Ascending aorta (tissue), 2 donors: ENCODE results near the gene RANBP2. TPM values are rescaled to one million over a fixed set of nuclear protein-coding genes. Genes with fewer than 3 reads are reported as not detected.
"Not testable (repeated sequence)": the region's sequence is repeated elsewhere in the genome, so short reads cannot be mapped to it uniquely, and the experiment has no call there.

Experiments
- DNase-seq, 2 donors: peaks; one replicate each; pipeline ENCODE4 v3.0.0-alpha.2; 2019; ENCODE audit warnings: low spot score in 2 of 2
- H3K27ac ChIP-seq, 2 donors: fragments of 200-600 bp; sonication (generic); one replicate each; pipeline ENCODE4 v1.5.1; 2016 to 2017; ENCODE audit warnings: mild to moderate bottlenecking in 1 of 2
- H3K27me3 ChIP-seq: fragments of 200-600 bp; sonication (generic); one replicate; pipeline ENCODE4 v1.5.1; 2017
- H3K36me3 ChIP-seq, 2 donors: fragments of 200-600 bp; sonication (generic); one replicate each; pipeline ENCODE4 v1.5.1; 2016
- H3K4me1 ChIP-seq, 2 donors: fragments of 200-600 bp; sonication (generic); one replicate each; pipeline ENCODE4 v1.5.1; 2016 to 2017; ENCODE audit warnings: mild to moderate bottlenecking in 1 of 2
- H3K4me3 ChIP-seq, 2 donors: fragments of 200-600 bp; sonication (generic); one replicate each; pipeline ENCODE4 v1.5.1; 2016 to 2017; ENCODE audit warnings: mild to moderate bottlenecking in 1 of 2
- H3K9me3 ChIP-seq, 2 donors: fragments of 200-600 bp; sonication (generic); one replicate each; pipeline ENCODE4 v1.5.1; 2016
- CTCF ChIP-seq, 3 experiments: fragments of 200-600 bp in 2 of 3; fragments of 450-650 bp in 1 of 3; sonication (generic) in 2 of 3; IDR thresholded peaks; one replicate each; pipeline ENCODE4 v1.5.1; 2016 to 2019; ENCODE audit warnings: antibody characterized with exemption in 3 of 3, mild to moderate bottlenecking in 1 of 3, moderate library complexity in 1 of 3
- intact Hi-C: fragments of 100-400 bp; cut with DNase I; formaldehyde crosslinking; loops from one replicate; pipeline ENCODE4 v1.15.1; 2023
- total RNA-seq: library from RNA; depleted of rRNA; stranded (reverse); fragments of >200 nt; gene quantifications from one replicate; pipeline ENCODE4 v1.1.0, GENCODE V29; 2016

The RANBP2 gene
- total RNA-seq, 1 donor from 2014 or later: 15.5 TPM

GRCh38 chr2:108690001-108690400, 29.3 kb upstream of the RANBP2 start:
- peaks cover 0 to 13% of the 10 kb centered on the region in 2 donors for H3K36me3 ChIP-seq
- H3K9me3 ChIP-seq, H3K4me1 ChIP-seq, H3K4me3 ChIP-seq, H3K27me3 ChIP-seq, DNase-seq, intact Hi-C loops, H3K27ac ChIP-seq: not testable (repeated sequence)
- TF ChIP-seq CTCF (IDR thresholded peaks at IDR 0.05): peak in 1 of 3 experiments; percentile 6

GRCh38 chr2:108691447-108691846, 27.8 kb upstream of the RANBP2 start:
- H3K9me3 ChIP-seq: no peaks in the 10 kb centered on the region
- DNase-seq: no peak
- H3K4me3 ChIP-seq: no peak overlapping the region
- H3K27ac ChIP-seq: no peak overlapping the region
- no peak for TF ChIP-seq CTCF (IDR thresholded peaks at IDR 0.05)
- intact Hi-C loops: no loop called here
- H3K36me3 ChIP-seq: no peaks in the 10 kb centered on the region
- H3K4me1 ChIP-seq: no peaks in the 10 kb centered on the region
- H3K27me3 ChIP-seq: no peaks in the 10 kb centered on the region

- no peak for DNase-seq
- H3K9me3 ChIP-seq: no peaks in the 10 kb centered on the region
- intact Hi-C loops: no loop called here
- no peak overlapping the region for H3K27ac ChIP-seq
- no peak for TF ChIP-seq CTCF (IDR thresholded peaks at IDR 0.05)
- H3K36me3 ChIP-seq: no peaks in the 10 kb centered on the region
- no peak overlapping the region for H3K4me3 ChIP-seq
- H3K27me3 ChIP-seq: no peaks in the 10 kb centered on the region
- no peaks in the 10 kb centered on the region for H3K4me1 ChIP-seq
Observed at GRCh38 chr2:108701208-108701607, 18.1 kb upstream of the RANBP2 start.

- no peaks in the 10 kb centered on the region for H3K36me3 ChIP-seq
- DNase-seq: no peak
- no peak overlapping the region for H3K27ac ChIP-seq
- no peaks in the 10 kb centered on the region for H3K4me1 ChIP-seq
- no peak for TF ChIP-seq CTCF (IDR thresholded peaks at IDR 0.05)
- peaks cover 0 to 4% of the 10 kb centered on the region in 2 donors for H3K9me3 ChIP-seq
- H3K4me3 ChIP-seq: no peak overlapping the region
- intact Hi-C loops: no loop called here
- H3K27me3 ChIP-seq: no peaks in the 10 kb centered on the region
Observed at GRCh38 chr2:108701806-108702205, 17.5 kb upstream of the RANBP2 start.

- Histone ChIP-seq H3K27ac (no peak overlapping the region), H3K9me3 (peaks cover 0 to 8% of the 10 kb centered on the region in 2 donors), H3K4me1 (no peaks in the 10 kb centered on the region), H3K27me3 (no peaks in the 10 kb centered on the region), H3K36me3 (no peaks in the 10 kb centered on the region), H3K4me3 (no peak overlapping the region)
- no peak for DNase-seq
- intact Hi-C loops: no loop called here
- TF ChIP-seq CTCF (IDR thresholded peaks at IDR 0.05): no peak
Observed at GRCh38 chr2:108704871-108705270, 14.4 kb upstream of the RANBP2 start.

GRCh38 chr2:108707300-108707699, 12.0 kb upstream of the RANBP2 start:
- Histone ChIP-seq H3K36me3 (no peaks in the 10 kb centered on the region), H3K27ac (no peak overlapping the region), H3K9me3 (peaks cover 0 to 8% of the 10 kb centered on the region in 2 donors), H3K27me3 (no peaks in the 10 kb centered on the region), H3K4me3 (no peak overlapping the region), H3K4me1 (no peaks in the 10 kb centered on the region)
- TF ChIP-seq CTCF (IDR thresholded peaks at IDR 0.05): no peak
- intact Hi-C loops: no loop called here
- no peak for DNase-seq

- intact Hi-C loops: loop anchor here (5.0 to 10.0 kb wide), 2 partner anchors 35 to 122 kb away; no protein-coding TSS in a partner anchor
- H3K27ac ChIP-seq: not testable (repeated sequence)
Observed at GRCh38 chr2:108716971-108717370, 2.3 kb upstream of the RANBP2 start.

GRCh38 chr2:108726048-108726447, 6.8 kb downstream of the RANBP2 start:
- H3K9me3 ChIP-seq, DNase-seq, H3K4me1 ChIP-seq, intact Hi-C loops, H3K36me3 ChIP-seq, H3K27ac ChIP-seq, H3K27me3 ChIP-seq, H3K4me3 ChIP-seq: not testable (repeated sequence)

More at GRCh38 chr2:108716971-108717370, 2.3 kb upstream of the RANBP2 start:
- not testable (repeated sequence) for H3K9me3 ChIP-seq, H3K4me1 ChIP-seq, H3K4me3 ChIP-seq, DNase-seq, H3K36me3 ChIP-seq, H3K27me3 ChIP-seq

GRCh38 chr2:108734656-108735055, 15.4 kb downstream of the RANBP2 start:
- H3K9me3 ChIP-seq, intact Hi-C loops, H3K4me1 ChIP-seq, H3K27ac ChIP-seq, H3K27me3 ChIP-seq, H3K4me3 ChIP-seq, DNase-seq: not testable (repeated sequence)
- peaks cover 13 to 14% of the 10 kb centered on the region in 2 donors for H3K36me3 ChIP-seq
